Measurements from ENCODE around the gene DGKK.

Gene DGKK

GRCh38 chrX:50470103-50471031, at the start of gene DGKK:
TSS of gene DGKK (minus strand) at chrX:50470825. CDS start at chrX:50470678, 147 bp downstream.
- no peak for DNase-seq

GRCh38 chrX:50514811-50515210, 44.2 kb upstream of the DGKK start:
- DNase-seq: no peak

- no peak for DNase-seq
Observed at GRCh38 chrX:50497114-50497513, 26.5 kb upstream of the DGKK start.

GRCh38 chrX:50495616-50496015, 25.0 kb upstream of the DGKK start:
- DNase-seq: no peak

- DNase-seq: no peak
Observed at GRCh38 chrX:50492720-50493119, 22.1 kb upstream of the DGKK start.

- no peak for DNase-seq
Observed at GRCh38 chrX:50484662-50485061, 14.0 kb upstream of the DGKK start.

GRCh38 chrX:50483283-50483682, 12.7 kb upstream of the DGKK start:
- no peak for DNase-seq

GRCh38 chrX:50475208-50475607, 4.6 kb upstream of the DGKK start:
- DNase-seq: no peak

- no peak for DNase-seq
Observed at GRCh38 chrX:50471390-50471789, 765 bp upstream of the DGKK start.

GRCh38 chrX:50469206-50469605, 1.4 kb downstream of the DGKK start:
- no peak for DNase-seq

GRCh38 chrX:50459615-50460014, 11.0 kb downstream of the DGKK start:
- no peak for DNase-seq

GRCh38 chrX:50458483-50458882, 12.1 kb downstream of the DGKK start:
- no peak for DNase-seq

- no peak for DNase-seq
Observed at GRCh38 chrX:50456712-50457484, 13.7 kb downstream of the DGKK start.

- DNase-seq: no peak
Observed at GRCh38 chrX:50452782-50453181, 17.8 kb downstream of the DGKK start.

- DNase-seq: no peak
Observed at GRCh38 chrX:50450324-50450723, 20.3 kb downstream of the DGKK start.

- no peak for DNase-seq
Observed at GRCh38 chrX:50448565-50448964, 22.1 kb downstream of the DGKK start.

- DNase-seq: no peak
Observed at GRCh38 chrX:50447535-50447934, 23.1 kb downstream of the DGKK start.

- DNase-seq: no peak
Observed at GRCh38 chrX:50442426-50443116, 28.1 kb downstream of the DGKK start.

GRCh38 chrX:50436797-50437196, 33.8 kb downstream of the DGKK start:
- no peak for DNase-seq

- DNase-seq: no peak
Observed at GRCh38 chrX:50432829-50433289, 37.8 kb downstream of the DGKK start.

- DNase-seq: no peak
Observed at GRCh38 chrX:50431623-50432022, 39.0 kb downstream of the DGKK start.

GRCh38 chrX:50430917-50431575, 39.6 kb downstream of the DGKK start:
- no peak for DNase-seq

- no peak for DNase-seq
Observed at GRCh38 chrX:50428174-50428573, 42.5 kb downstream of the DGKK start.

Measured in DMS153 (cell line).